Medulla oblongata (tissue), 1 donor: Measurements from ENCODE around the gene BCL2A1.
A peak's percentile ranks its signal among the peaks of the same experiment; 100 is the strongest.
"Not testable (repeated sequence)": the region's sequence is repeated elsewhere in the genome, so short reads cannot be mapped to it uniquely, and the experiment has no call there.

Experiments used
- DNase-seq: peaks from one replicate; pipeline ENCODE4 v3.0.0-alpha.2; 2015; ENCODE audit errors: extremely low spot score

Gene BCL2A1

DNA sequence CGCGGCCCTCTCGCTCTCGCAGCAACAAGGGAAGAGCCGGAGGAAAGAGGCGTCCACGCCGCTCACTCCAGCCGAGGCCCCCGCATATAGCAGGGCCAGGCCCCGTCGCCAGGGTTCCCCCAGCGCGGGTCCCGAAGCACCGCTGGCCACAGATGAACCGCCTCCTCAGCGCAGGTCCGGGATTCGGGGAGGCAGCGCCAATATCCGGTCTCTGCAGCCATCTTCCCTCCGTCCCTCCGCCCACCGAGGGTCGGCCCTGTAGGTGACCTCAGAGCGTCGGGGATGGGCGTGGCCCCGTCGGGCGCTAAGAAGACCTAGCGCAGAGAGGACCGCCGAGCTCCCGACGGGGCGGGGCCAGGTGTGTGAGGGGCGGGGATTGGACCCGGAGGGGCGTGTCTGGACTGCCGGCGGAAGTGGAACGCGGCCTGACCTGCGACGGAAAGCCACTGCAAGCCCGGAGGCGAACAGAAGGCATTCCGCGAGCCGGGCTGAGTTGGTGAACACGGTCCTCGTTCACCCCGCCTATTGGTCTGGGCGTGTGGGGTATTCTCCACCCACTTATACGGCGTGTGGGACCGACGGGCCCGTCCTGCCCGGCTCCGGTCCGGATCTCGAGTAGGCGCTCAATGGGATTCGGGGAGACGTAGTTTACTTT lies 47.4 kb downstream of the BCL2A1 start:
- DNase-seq = peak; percentile 89

DNA sequence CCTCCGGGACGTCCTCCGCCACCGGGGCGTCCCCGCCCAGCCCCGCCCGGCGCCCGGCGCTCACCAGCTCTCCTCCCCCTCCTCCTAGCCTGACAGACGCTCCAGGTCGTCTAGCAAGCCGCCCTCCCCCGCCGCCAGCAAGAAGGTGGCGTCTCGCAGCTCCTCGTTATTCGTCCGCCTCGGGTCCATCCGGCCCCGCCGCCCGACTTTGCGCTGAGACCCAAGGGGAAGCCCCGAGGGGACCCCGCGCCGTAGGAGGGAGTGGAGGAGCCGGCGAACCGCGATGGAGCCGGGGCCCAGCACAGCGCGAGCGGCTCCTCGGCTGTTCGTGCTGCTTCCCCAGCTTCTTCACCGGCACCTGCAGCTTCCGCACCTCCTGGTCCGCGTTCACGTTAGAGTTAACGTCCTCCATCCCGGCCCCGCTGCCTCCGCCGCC lies 47.9 kb downstream of the BCL2A1 start:
- peak; percentile 30 for DNase-seq

GRCh38 chr15:79922512-79923078 lies 48.4 kb downstream of the BCL2A1 start:
- DNase-seq = no peak

DNA sequence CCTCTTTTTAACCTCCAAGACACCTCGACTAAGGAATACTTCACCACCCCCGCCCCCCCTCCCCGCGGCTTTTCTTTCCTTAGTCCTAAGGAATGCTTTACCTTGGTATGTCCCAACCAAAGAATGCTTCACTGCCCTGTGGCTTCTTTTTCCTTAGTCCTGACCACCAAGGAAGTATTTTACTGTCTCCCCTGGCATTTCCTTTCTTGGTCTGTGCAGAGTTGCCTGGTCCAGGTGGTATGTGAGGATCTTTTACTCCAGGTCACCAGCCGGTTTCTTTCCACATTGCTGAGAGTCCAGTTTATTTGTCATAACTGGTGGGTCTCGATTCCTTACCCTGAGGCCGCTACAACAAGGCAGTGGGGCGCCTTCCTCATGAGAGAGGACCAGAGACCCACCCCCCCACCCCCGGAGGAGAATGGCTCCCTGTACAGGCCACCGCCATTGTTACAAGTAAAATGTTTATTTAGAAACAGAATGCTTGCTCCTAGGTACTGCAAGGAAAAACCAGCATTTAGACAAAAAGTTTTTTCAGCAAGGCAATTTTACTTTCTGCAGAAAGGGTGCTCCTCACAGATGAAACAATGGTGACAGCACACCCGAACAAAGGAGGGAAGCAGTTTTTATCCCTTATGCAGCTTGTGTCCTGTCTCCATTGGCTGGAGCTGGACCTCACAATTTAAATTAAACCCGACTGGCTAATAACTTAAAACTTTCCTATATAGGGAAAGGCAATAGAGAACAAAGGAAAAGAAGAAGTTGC lies 51.1 kb downstream of the BCL2A1 start:
- DNase-seq = no peak

GRCh38 chr15:79919090-79919748 lies 51.8 kb downstream of the BCL2A1 start:
- DNase-seq = no peak

DNA sequence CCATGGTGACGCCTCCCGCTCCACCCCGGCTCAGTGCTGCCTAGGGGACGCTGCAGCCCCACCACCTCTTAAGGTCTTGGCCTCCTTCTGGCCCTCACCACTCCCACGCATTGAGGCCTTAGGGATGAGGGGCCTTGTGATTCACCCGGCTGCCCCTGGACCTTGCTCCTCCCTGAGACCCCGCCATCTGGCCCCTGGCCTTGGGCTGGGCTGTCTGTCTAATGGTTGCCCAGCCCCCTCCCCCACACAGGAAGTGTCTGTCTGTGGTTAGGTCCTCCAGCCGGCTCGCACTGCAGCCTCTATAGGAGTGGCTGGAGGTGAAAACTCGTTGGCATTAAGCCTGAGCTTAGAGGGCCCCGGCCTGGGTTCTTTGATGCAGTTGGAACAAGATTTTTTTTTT lies 52.7 kb downstream of the BCL2A1 start:
- DNase-seq = no peak

GRCh38 chr15:79916502-79917132 lies 54.4 kb downstream of the BCL2A1 start:
- no peak for DNase-seq

- DNase-seq = not testable (repeated sequence)
Observed at GRCh38 chr15:79915776-79916501, 55.1 kb downstream of the BCL2A1 start.

GRCh38 chr15:79914728-79915127 lies 56.3 kb downstream of the BCL2A1 start:
- DNase-seq = no peak
